AG04450 (cell line): Measurements from ENCODE around the gene OR51D1. TPM values are rescaled to one million over a fixed set of nuclear protein-coding genes. Genes with fewer than 3 reads are reported as not detected.

Source experiments
- CTCF ChIA-PET: fragments of 300-600, 350-600 bp; formaldehyde crosslinking; extraction: SDS; loops from one replicate; lab custom pipeline; 2022; ENCODE audit warnings: antibody characterized with exemption, inconsistent platforms; lab: Charles Lee
- POLR2A ChIA-PET: fragments of 350-600 bp; formaldehyde crosslinking; extraction: SDS; loops from one replicate; lab custom pipeline; 2021; ENCODE audit warnings: antibody characterized with exemption, inconsistent platforms; lab: Yijun Ruan, JAX
- DNase-seq: peaks from one replicate; pipeline ENCODE4 v3.0.0-alpha.2; 2011; ENCODE audit warnings: low read depth, low spot score
- H3K27ac ChIP-seq: one replicate; pipeline ENCODE4 v1.5.1; 2012; ENCODE audit warnings: low read depth, low read length, control low read depth
- H3K27me3 ChIP-seq: one replicate; pipeline ENCODE4 v1.6.0; 2012; ENCODE audit warnings: low read length; ENCODE audit not compliant: control insufficient read depth, insufficient read depth
- H3K4me3 ChIP-seq: 2 replicates; pipeline ENCODE4 v1.5.1; 2011; ENCODE audit warnings: mild to moderate bottlenecking, low read depth, low read length, control low read depth
- H3K9me3 ChIP-seq: 2 replicates; pipeline ENCODE4 v1.5.1; 2012; ENCODE audit warnings: low read length; ENCODE audit not compliant: control insufficient read depth, insufficient read depth
- CTCF ChIP-seq: IDR thresholded peaks from 2 replicates; pipeline ENCODE4 v1.5.1; 2011; ENCODE audit warnings: low read depth, low read length, control low read depth, inconsistent platforms
- polyA plus RNA-seq: library from polyadenylated mRNA; depleted of rRNA; stranded (reverse); fragments of >200 nt; gene quantifications from 2 replicates; pipeline ENCODE4 v1.2.3, GENCODE V29; 2011

OR51D1 gene
- polyA plus RNA-seq, 1 experiment = not detected

- no peak for TF ChIP-seq CTCF
- ChIA-PET POLR2A (no interaction called here), CTCF (interaction anchor here (1.1 to 1.6 kb wide), 2 partner anchors 14 to 25 kb away, joined by 3 to 6 read pairs; partner anchors contain the start of gene OR51D1)
- Histone ChIP-seq H3K27ac (no peak overlapping the region), H3K4me3 (no peak overlapping the region), H3K9me3 (no peaks in the 10 kb centered on the region; the same call in 1 of the 2 replicates), H3K27me3 (no peaks in the 10 kb centered on the region)
- no peak for DNase-seq
Observed at GRCh38 chr11:4611986-4612385, 25.3 kb upstream of the OR51D1 start.

- ChIA-PET CTCF (interaction anchor here (2.1 kb wide), 1 partner anchor 11 kb away, joined by 11 read pairs; no protein-coding TSS in a partner anchor), POLR2A (no interaction called here)
- H3K27me3 ChIP-seq = no peaks in the 10 kb centered on the region
- DNase-seq = no peak
- H3K27ac ChIP-seq = no peak overlapping the region
- no peak for TF ChIP-seq CTCF
- H3K4me3 ChIP-seq = no peak overlapping the region
- no peaks in the 10 kb centered on the region for H3K9me3 ChIP-seq
Observed at GRCh38 chr11:4615856-4616444, 21.3 kb upstream of the OR51D1 start.

- TF ChIP-seq CTCF = no peak
- H3K9me3 ChIP-seq = no peaks in the 10 kb centered on the region
- ChIA-PET POLR2A (no interaction called here), CTCF (no interaction called here)
- no peak for DNase-seq
- H3K4me3 ChIP-seq = no peak overlapping the region
- no peak overlapping the region for H3K27ac ChIP-seq
- no peaks in the 10 kb centered on the region for H3K27me3 ChIP-seq
Observed at GRCh38 chr11:4619514-4619913, 17.8 kb upstream of the OR51D1 start.

GRCh38 chr11:4626207-4627099, 10.8 kb upstream of the OR51D1 start:
- ChIA-PET CTCF (interaction anchor here (0.5 to 5.6 kb wide), 25 partner anchors 9 to 1265 kb away, joined by 3 to 97 read pairs (median 3); partner anchors contain the start of genes OR51D1 and TRIM68), POLR2A (no interaction called here)
- Histone ChIP-seq H3K4me3 (no peak overlapping the region), H3K9me3 (no peaks in the 10 kb centered on the region), H3K27me3 (peaks cover 6% of the 10 kb centered on the region), H3K27ac (no peak overlapping the region)
- DNase-seq = peak; percentile 61
- peak; percentile 75 for TF ChIP-seq CTCF

GRCh38 chr11:4636136-4636535, 1.1 kb upstream of the OR51D1 start:
- CTCF ChIA-PET = interaction anchor here (0.5 to 4.2 kb wide), 75 partner anchors 10 to 1216 kb away, joined by 3 to 134 read pairs (median 5); partner anchors contain the start of genes OR51E2, OR51F2, OR51T1 and OR52A1
- DNase-seq = no peak
- POLR2A ChIA-PET = no interaction called here
- no peaks in the 10 kb centered on the region for H3K9me3 ChIP-seq
- no peak for TF ChIP-seq CTCF
- no peak overlapping the region for H3K4me3 ChIP-seq
- no peak overlapping the region for H3K27ac ChIP-seq
- H3K27me3 ChIP-seq = no peaks in the 10 kb centered on the region
